Cardiac ventricle fibroblast (primary cell): Measurements from ENCODE around the gene IKZF2. TPM values are rescaled to one million over a fixed set of nuclear protein-coding genes. Genes with fewer than 3 reads are reported as not detected.

Source experiments
- total RNA-seq: library from RNA; depleted of rRNA; stranded (reverse); fragments of >200 nt; gene quantifications from 2 replicates; pipeline ENCODE4 v1.2.3, GENCODE V29; 2015

IKZF2 gene
- total RNA-seq = 7.6 and 10.6 TPM in 2 replicates

DNA sequence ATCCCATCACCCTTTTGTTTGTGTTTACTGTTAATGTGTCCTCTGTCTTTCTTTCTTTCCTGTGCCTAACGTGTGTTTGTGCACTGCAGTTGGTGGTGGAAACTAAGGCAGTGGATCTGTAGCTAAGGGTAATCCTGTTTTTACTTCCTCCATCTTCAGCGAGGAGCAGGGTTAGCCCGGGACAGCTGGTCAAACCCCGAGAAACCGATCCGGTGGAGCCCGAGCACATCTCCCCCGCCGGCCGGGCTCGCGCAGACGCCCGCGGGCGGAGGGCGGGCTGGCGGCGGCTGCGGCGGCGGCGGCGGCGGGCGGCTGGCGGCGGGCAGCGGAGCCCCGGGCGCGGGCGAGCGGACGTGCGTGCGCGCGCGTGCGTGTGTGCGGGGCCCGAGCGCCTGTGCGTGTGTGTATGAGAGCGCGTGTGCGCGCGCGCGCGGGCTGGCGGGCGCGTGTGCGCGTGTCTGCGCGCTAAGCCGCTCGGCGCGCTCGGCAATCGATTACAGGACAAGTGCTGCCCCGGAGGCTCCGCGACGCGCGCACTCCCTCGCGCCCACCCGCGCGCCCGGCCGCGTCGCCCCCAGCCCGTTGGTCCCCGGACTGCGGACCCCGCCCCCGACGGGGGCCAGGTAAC lies at the start of gene IKZF2:
TSS of gene IKZF2 (minus strand) at position 176 of the 628 bp plus-strand sequence. CDS start 2,983 bp downstream, outside the sequence.

Other genes with a start within 250 kb of the IKZF2 start
- gene SPAG16, start 132.9 kb upstream of the IKZF2 start, total RNA-seq = 17.2 and 19.4 TPM in 2 replicates